ENCODE results near the gene THSD4.

GRCh38 chr15:71822890-71823630 lies 707.8 kb downstream of the THSD4 start:
- no peak for TF ChIP-seq CTCF (conservative IDR thresholded peaks at IDR 0.05)
- TF ChIP-seq ZFX (IDR thresholded peaks at IDR 0.05), result no peak

All from C4-2B (cell line).